NCI-H2029 (cell line): Measurements from ENCODE around the gene LRP11.
A peak's percentile ranks its signal among the peaks of the same experiment; 100 is the strongest.
"Not testable (repeated sequence)": the region's sequence is repeated elsewhere in the genome, so short reads cannot be mapped to it uniquely, and the experiment has no call there.

ENCODE experiments used
- DNase-seq: peaks from one replicate; lab custom pipeline; 2025; lab: John Stamatoyannopoulos, UW

LRP11 gene

GRCh38 chr6:149848343-149848742 lies 15.8 kb downstream of the LRP11 start:
- not testable (repeated sequence) for DNase-seq

GRCh38 chr6:149847939-149848267 lies 16.3 kb downstream of the LRP11 start:
- DNase-seq: no peak

- no peak for DNase-seq
Measured at GRCh38 chr6:149846321-149846720, 17.8 kb downstream of the LRP11 start.

GRCh38 chr6:149845549-149845948 lies 18.6 kb downstream of the LRP11 start:
- DNase-seq: no peak

- DNase-seq: no peak
Measured at GRCh38 chr6:149844480-149844879, 19.7 kb downstream of the LRP11 start.

GRCh38 chr6:149844036-149844435 lies 20.1 kb downstream of the LRP11 start:
- DNase-seq: not testable (repeated sequence)

- no peak for DNase-seq
Measured at GRCh38 chr6:149843051-149843633, 21.0 kb downstream of the LRP11 start.

GRCh38 chr6:149842331-149842730 lies 21.8 kb downstream of the LRP11 start:
- no peak for DNase-seq

GRCh38 chr6:149840345-149841075 lies 23.6 kb downstream of the LRP11 start:
- peak; percentile 74 for DNase-seq

GRCh38 chr6:149834513-149835481 lies 29.4 kb downstream of the LRP11 start:
- DNase-seq: no peak

GRCh38 chr6:149833651-149834050 lies 30.5 kb downstream of the LRP11 start:
- no peak for DNase-seq

- DNase-seq: no peak
Measured at GRCh38 chr6:149831308-149831820, 32.8 kb downstream of the LRP11 start.

GRCh38 chr6:149830731-149831307 lies 33.3 kb downstream of the LRP11 start:
- DNase-seq: no peak

- no peak for DNase-seq
Measured at GRCh38 chr6:149825292-149825691, 38.9 kb downstream of the LRP11 start.

- DNase-seq: no peak
Measured at GRCh38 chr6:149823013-149823412, 41.1 kb downstream of the LRP11 start.

GRCh38 chr6:149821492-149821891 lies 42.7 kb downstream of the LRP11 start:
- no peak for DNase-seq

GRCh38 chr6:149820506-149820905 lies 43.7 kb downstream of the LRP11 start:
- DNase-seq: no peak

GRCh38 chr6:149815788-149816187 lies 48.4 kb downstream of the LRP11 start:
- DNase-seq: no peak

- no peak for DNase-seq
Measured at GRCh38 chr6:149813351-149813750, 50.8 kb downstream of the LRP11 start.

GRCh38 chr6:149809798-149810197 lies 54.4 kb downstream of the LRP11 start:
- DNase-seq: no peak

GRCh38 chr6:149806127-149806526 lies 58.0 kb downstream of the LRP11 start:
- DNase-seq: no peak

- DNase-seq: no peak
Measured at GRCh38 chr6:149783551-149783950, 80.6 kb downstream of the LRP11 start.
